Cardiac septum (tissue), 1 donor: ENCODE results near the gene PCDHGA2. TPM values are rescaled to one million over a fixed set of nuclear protein-coding genes. Genes with fewer than 3 reads are reported as not detected.
"Not testable (repeated sequence)": the region's sequence is repeated elsewhere in the genome, so short reads cannot be mapped to it uniquely, and the experiment has no call there.

ENCODE experiments used
- DNase-seq: peaks from one replicate; pipeline ENCODE4 v3.0.0-alpha.2; 2020; ENCODE audit warnings: low spot score
- intact Hi-C: fragments of 100-400 bp; cut with DNase I; formaldehyde crosslinking; loops from one replicate; pipeline ENCODE4 v1.14.0; 2022
- long read RNA-seq: library from polyadenylated mRNA; unstranded; transcript quantifications from one replicate; pipeline ENCODE4 v2.0.0, GENCODE V29; 2021
- total RNA-seq: library from RNA; stranded (reverse); fragmentation: NEBNext Ultra II Directional; extraction: Animal tissue kit (Norgen Biotek cat#: 25700); gene quantifications from one replicate; pipeline ENCODE4 v1.2.1, GENCODE V29; 2021
- donor health status: DM: no; HTN: no; CAD: no.

Gene PCDHGA2
- total RNA-seq = 17.3 TPM
- long read RNA-seq, full-length matches to known transcripts = 3 of 3 reads
- long read RNA-seq, partial matches to known transcripts = 0 of 3 reads
- long read RNA-seq, other reads (novel, unspliced or antisense) = 0 of 3 reads

GRCh38 chr5:141338538-141339306 lies at the start of gene PCDHGA2:
TSS of gene PCDHGA2 (plus strand) at chr5:141338760.
- no peak for DNase-seq
- intact Hi-C loops = no loop called here

DNA sequence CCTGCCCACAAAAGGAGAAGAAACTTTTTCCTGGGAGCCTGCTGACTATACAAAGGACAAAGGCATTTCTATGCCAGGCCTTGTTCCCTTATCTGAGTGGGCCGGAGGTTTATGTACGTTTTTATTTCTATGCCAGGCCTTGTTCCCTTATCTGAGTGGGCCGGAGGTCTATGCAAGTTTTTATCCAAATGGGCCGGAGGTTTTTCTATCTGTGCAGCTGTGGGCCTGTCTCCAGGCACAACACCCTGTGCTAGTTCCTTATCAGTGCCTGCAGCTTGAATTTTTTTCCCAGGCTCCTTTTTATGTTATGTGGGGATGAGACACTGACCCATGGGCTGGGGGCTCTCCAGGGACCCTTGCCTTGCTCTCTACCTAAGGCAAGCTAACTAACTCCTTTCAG lies 40.2 kb upstream of the PCDHGA2 start:
- intact Hi-C loops = no loop called here
- DNase-seq = no peak

GRCh38 chr5:141303756-141304155 lies 34.8 kb upstream of the PCDHGA2 start, which contains the start of gene SLC25A2:
TSS of gene SLC25A2 (minus strand) at chr5:141304049. CDS start at chr5:141303865, 184 bp downstream.
- intact Hi-C loops = no loop called here
- DNase-seq = no peak

DNA sequence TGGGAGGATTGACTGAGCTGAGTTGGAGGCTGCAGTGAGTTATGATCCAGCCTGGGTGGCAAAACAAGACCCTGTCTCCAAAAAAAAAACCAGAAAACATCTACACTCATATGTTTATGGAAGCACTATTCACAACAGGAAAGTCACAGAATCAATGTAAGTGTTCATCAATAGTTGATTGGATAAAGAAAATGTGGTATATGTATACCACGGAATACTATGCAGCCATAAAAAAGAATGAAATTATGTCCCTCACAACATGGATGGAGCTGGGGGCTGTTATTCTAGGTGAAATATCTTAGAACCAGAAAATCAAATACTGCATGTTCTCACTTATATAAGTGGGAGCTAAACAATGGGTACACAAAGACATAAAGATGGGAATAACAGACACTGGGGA lies 31.9 kb upstream of the PCDHGA2 start:
- DNase-seq = no peak
- intact Hi-C loops = no loop called here

DNA sequence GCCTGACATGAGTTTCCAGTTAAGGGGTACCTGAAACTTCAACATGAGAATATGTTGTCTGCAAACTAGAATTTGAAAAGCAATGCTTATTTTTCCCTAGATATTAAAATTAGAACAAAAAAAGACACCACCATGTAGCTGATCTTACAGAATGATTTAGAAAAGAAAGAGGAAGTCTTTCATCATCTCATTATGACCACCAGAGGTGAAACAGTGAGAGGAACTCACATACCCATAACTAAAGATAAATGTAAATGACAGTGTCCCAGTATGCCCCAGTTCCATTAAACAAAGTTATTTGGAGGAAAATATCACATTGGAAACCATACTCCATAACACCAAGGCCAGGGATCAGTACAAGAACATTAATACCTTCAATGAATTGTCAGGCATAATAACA lies 24.8 kb upstream of the PCDHGA2 start:
- DNase-seq = no peak
- intact Hi-C loops = loop anchor here (10.0 kb wide), 1 partner anchor 69 kb away; the partner anchor contains the start of gene PCDHB15

DNA sequence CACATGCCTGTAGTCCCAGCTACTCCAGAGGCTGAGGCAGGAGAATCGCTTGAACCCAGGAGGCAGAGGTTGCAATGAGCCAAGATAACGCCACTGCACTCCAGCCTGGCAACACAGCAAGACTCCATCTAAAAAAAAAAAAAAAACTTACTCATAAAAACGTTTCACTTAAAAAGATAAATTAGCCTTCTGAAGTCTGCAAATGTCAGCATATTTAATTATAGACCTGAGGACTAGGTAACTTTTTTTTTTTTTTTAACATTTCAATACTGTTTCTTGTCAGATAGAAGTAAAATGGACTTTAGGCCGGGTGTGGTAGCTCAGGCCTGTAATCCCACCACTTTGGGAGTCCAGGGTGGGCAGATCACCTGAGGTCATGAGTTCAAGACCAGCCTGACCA lies 21.6 kb upstream of the PCDHGA2 start:
- DNase-seq = not testable (repeated sequence)
- intact Hi-C loops = loop anchor here (10.0 kb wide), 1 partner anchor 72 kb away; the partner anchor contains the start of gene PCDHB15

GRCh38 chr5:141319202-141319601 lies 19.4 kb upstream of the PCDHGA2 start:
- intact Hi-C loops = loop anchor here (10.0 kb wide), 1 partner anchor 74 kb away; the partner anchor contains the start of gene PCDHB15
- no peak for DNase-seq

DNA sequence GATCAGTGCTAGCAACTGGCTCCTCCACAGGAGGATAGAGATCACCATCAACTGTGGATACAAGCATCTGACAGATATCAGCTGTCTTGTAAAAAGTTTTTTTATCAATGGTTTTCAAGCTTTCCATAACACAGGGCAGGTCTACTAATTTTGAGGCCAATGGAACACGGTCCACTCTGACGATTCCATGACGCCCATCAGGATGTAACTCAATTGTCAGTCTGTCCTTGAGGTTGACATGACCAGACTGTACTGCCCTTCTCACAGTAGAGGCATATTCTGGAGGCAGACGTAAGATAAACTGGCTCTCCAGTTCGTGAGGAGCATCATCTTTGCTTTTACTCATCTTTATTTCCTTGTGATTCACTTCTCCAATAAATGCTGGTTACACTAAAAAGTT lies 18.9 kb upstream of the PCDHGA2 start:
- intact Hi-C loops = loop anchor here (2.0 to 10.0 kb wide), 3 partner anchors 75 to 241 kb away; partner anchors contain the start of gene PCDHB15
- no peak for DNase-seq

DNA sequence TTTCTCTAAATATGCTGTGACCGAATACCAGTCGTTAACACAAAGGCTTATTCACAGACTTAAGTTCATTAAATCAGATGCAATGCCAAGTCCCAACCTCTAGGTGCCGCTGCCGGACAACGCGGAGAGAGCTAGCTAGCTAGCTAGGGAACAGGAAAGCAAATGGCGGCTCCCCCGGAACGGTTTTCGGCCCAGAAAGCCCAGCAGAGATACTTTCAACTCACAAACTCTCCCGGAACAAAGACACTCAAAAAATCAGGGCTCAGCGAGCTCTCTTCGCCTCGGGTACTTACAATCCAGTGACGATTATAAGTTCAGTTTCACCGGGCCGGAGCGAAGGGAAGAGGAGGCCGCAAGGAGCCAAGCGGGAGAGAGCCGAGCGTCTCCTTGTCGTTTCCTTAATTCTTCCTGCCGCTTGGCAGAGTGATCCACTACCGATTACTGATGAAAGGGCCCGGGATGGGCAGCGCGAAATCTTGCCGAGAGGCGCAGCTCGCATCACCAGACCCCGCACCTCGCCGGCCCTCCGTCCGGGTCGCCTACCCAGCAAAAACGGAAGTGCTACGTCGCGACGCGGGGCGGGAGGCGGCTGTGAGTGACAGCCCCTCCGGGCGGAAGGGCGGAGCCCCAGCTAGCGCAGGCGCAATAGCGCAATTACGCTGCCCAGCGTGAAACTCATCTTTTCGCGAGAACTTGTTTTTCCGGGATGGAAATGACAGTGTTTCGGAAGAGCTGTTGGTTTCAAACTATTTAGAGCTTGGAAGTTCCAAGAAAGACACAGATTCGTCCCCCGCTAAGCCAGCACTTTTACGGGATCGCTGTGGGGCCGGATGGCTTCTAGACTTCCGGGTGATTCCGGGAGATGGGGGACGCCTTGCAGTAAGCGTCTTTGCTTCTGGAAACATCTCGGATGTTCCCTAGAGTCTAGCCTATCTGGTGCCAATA lies 18.1 kb upstream of the PCDHGA2 start, which contains the start of gene TAF7:
Gene TAF7, minus strand, starts transcription at position 560 of the 945 bp plus-strand sequence. CDS start 740 bp downstream, outside the sequence.
- intact Hi-C loops = loop anchor here (2.0 to 10.0 kb wide), 2 partner anchors 204 to 240 kb away; no protein-coding TSS in a partner anchor
- peak; percentile 95 for DNase-seq

GRCh38 chr5:141322261-141322660 lies 16.3 kb upstream of the PCDHGA2 start:
- intact Hi-C loops = loop anchor here (10.0 kb wide), 1 partner anchor 203 kb away; no protein-coding TSS in a partner anchor
- no peak for DNase-seq

DNA sequence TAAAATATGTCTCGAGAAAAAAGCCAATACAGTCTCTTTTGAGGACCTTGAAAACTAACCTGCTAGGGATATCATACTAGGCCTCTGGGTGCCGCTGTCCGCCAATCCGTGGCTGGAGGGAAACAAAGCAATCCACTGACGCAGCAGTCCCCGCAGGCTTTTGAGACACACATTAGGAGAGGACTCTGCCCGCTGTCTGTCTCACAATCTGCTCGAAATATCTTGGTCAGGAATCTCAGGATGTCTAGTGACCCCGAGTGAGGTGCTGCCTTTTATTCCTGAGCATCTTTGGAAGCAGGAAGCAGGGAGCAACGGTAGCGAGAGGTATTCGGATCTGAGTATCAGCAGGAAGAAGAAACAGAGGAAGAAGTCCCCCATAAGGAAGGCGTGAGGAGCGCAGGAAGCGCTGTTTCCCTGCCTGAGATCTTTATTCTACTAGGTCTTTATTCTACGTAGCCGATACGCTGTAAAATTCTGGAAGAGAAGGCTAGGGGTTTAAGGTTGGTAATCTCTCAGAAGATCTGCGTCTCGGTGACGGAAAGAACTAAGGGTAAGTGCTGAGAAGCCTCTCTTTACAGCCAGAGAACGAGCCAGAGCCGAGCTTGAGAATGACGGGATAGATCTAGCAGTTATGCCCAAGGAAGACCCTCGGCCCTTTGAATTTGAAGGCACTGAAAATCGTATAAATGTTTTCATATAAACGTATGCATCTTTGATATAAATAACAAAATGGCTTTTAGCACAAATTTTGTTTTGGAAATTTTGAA lies 12.3 kb upstream of the PCDHGA2 start:
- no peak for DNase-seq
- intact Hi-C loops = loop anchor here (10.0 kb wide), 1 partner anchor 199 kb away; no protein-coding TSS in a partner anchor

- intact Hi-C loops = loop anchor here (10.0 kb wide), 1 partner anchor 197 kb away; no protein-coding TSS in a partner anchor
- no peak for DNase-seq
Measured at GRCh38 chr5:141328231-141328630, 10.3 kb upstream of the PCDHGA2 start.

DNA sequence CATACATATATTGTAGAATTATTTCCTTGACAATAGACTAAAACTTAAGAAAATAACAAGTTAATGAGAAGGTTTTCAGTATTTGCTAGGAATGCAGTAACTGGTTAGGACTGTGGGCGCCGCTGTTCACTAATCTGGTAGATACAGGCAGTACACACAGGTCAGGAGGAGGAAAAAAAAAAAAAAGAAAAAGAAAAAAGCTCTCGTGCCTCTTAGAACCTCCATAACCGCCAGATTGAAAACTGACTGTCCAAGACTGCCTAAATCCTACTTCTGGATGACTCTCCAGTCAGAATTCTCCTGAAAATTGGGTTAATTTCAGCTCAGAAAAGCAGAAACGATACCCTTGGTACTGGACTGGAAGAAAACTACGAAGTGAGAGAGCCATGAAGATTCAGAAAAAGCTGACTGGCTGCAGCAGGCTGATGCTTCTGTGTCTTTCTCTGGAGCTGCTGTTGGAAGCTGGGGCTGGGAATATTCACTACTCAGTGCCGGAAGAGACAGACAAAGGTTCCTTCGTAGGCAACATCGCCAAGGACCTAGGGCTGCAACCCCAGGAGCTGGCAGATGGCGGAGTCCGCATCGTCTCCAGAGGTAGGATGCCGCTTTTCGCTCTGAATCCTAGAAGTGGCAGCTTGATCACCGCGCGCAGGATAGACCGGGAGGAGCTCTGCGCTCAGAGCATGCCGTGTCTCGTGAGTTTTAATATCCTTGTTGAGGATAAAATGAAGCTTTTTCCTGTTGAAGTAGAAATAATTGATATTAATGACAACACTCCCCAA lies 8.1 kb upstream of the PCDHGA2 start, which contains the start of gene PCDHGA1:
Gene PCDHGA1, plus strand, starts transcription at position 216 of the 782 bp plus-strand sequence.
- no peak for DNase-seq
- intact Hi-C loops = no loop called here

DNA sequence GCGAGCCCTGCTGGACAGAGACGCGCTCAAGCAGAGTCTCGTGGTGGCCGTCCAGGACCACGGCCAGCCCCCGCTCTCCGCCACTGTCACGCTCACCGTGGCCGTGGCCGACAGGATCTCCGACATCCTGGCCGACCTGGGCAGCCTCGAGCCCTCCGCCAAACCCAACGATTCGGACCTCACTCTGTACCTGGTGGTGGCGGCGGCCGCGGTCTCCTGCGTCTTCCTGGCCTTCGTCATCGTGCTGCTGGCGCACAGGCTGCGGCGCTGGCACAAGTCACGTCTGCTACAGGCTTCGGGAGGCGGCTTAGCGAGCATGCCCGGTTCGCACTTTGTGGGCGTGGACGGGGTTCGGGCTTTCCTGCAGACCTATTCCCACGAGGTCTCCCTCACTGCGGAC lies 6.0 kb upstream of the PCDHGA2 start:
- intact Hi-C loops, DNase-seq: not testable (repeated sequence)

GRCh38 chr5:141340781-141341354 lies 2.3 kb downstream of the PCDHGA2 start:
- intact Hi-C loops, DNase-seq: not testable (repeated sequence)

- intact Hi-C loops = loop anchor here (2.0 kb wide), 1 partner anchor 218 kb away; no protein-coding TSS in a partner anchor
- DNase-seq = no peak
Measured at GRCh38 chr5:141342773-141343172, 4.2 kb downstream of the PCDHGA2 start.

DNA sequence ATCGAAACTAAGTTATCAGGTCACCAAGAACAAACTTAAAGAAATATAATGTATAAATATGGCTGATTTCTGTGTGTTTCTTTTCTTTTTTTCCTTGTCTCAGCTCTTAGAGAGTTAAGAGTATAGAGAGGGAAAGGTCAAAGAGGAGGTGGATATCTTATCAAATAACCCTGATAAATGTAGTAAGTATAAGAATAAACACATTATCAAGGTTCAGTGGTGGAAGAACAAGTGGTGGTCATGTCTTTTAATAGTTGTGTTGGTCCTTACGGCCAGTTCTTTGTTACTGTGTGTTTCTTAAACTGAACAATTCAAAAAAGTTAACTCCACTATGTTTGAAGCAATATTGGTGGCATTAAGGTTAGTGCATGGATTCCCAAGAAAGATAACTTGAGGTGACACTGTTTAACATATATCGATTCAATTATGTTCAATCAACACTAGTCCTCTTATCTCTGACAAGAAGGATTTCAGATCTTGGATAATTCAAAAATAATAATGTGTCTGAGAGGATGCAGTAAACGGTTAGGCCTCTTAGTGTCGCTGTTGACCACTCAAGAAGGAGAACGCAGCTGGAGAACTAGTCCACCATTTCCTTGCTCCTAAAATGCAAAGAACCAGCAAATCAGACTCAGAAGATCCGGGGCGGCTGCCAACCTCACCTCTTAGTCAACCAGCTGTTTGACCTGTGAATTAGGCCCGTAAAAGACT lies 4.8 kb downstream of the PCDHGA2 start, which contains the start of gene PCDHGA3:
Gene PCDHGA3, plus strand, starts transcription at position 588 of the 711 bp plus-strand sequence. CDS start 205 bp downstream, outside the sequence.
- no peak for DNase-seq
- intact Hi-C loops = loop anchor here (2.0 kb wide), 1 partner anchor 217 kb away; no protein-coding TSS in a partner anchor
